GM18868 (cell line): ENCODE results near the gene SEC23A.
"Not testable (repeated sequence)": the region's sequence is repeated elsewhere in the genome, so short reads cannot be mapped to it uniquely, and the experiment has no call there.

ENCODE experiments used
- ATAC-seq: cut with Tn5 transposase; IDR thresholded peaks from one replicate; pipeline ENCODE4 v1.9.1; 2021; ENCODE audit warnings: mild to moderate bottlenecking, moderate library complexity; ENCODE audit not compliant: unreplicated experiment

The SEC23A gene

GRCh38 chr14:39102969-39103957 is at the start of gene SEC23A:
SEC23A (minus strand) TSS chr14:39103235; CDS start chr14:39096118, 7,117 bp downstream.
- ATAC-seq = peak; percentile 97

- no peak for ATAC-seq
These were observed 42.4 kb upstream of the SEC23A start for GRCh38 chr14:39145266-39145966.

GRCh38 chr14:39143226-39143625 is 40.2 kb upstream of the SEC23A start:
- ATAC-seq = not testable (repeated sequence)

- not testable (repeated sequence) for ATAC-seq
These were observed 38.6 kb upstream of the SEC23A start for GRCh38 chr14:39141623-39142022.

- ATAC-seq = no peak
These were observed 37.1 kb upstream of the SEC23A start for GRCh38 chr14:39140170-39140569.

GRCh38 chr14:39138440-39138839 is 35.4 kb upstream of the SEC23A start:
- no peak for ATAC-seq

- not testable (repeated sequence) for ATAC-seq
These were observed 34.8 kb upstream of the SEC23A start for GRCh38 chr14:39137835-39138234.

- no peak for ATAC-seq
These were observed 19.5 kb upstream of the SEC23A start for GRCh38 chr14:39122330-39123138.

- ATAC-seq = peak; percentile 86
These were observed 11.2 kb upstream of the SEC23A start, which contains the start of gene GEMIN2 for GRCh38 chr14:39114073-39114838. GEMIN2 (plus strand) TSS chr14:39114323; CDS start chr14:39114339, 16 bp downstream.

GRCh38 chr14:39113685-39114072 is 10.6 kb upstream of the SEC23A start:
- no peak for ATAC-seq

- ATAC-seq = no peak
These were observed 7.1 kb upstream of the SEC23A start for GRCh38 chr14:39109893-39110715.

- no peak for ATAC-seq
These were observed 5.8 kb upstream of the SEC23A start for GRCh38 chr14:39108791-39109190.

GRCh38 chr14:39107591-39107996 is 4.6 kb upstream of the SEC23A start:
- ATAC-seq = peak; percentile 28

- ATAC-seq = not testable (repeated sequence)
These were observed 1.2 kb upstream of the SEC23A start for GRCh38 chr14:39104078-39104801.

- peak; percentile 4 for ATAC-seq
These were observed 618 bp downstream of the SEC23A start for GRCh38 chr14:39102265-39102968.

GRCh38 chr14:39099748-39100147 is 3.3 kb downstream of the SEC23A start:
- ATAC-seq = no peak

- ATAC-seq = not testable (repeated sequence)
These were observed 3.8 kb downstream of the SEC23A start for GRCh38 chr14:39099215-39099614.

- no peak for ATAC-seq
These were observed 5.9 kb downstream of the SEC23A start for GRCh38 chr14:39097159-39097558.
